ENCODE results near the gene MYO6. TPM values are rescaled to one million over a fixed set of nuclear protein-coding genes. Genes with fewer than 3 reads are reported as not detected.
A peak's percentile ranks its signal among the peaks of the same experiment; 100 is the strongest.

The MYO6 gene
- total RNA-seq, 1 donor = 16.4 TPM

DNA sequence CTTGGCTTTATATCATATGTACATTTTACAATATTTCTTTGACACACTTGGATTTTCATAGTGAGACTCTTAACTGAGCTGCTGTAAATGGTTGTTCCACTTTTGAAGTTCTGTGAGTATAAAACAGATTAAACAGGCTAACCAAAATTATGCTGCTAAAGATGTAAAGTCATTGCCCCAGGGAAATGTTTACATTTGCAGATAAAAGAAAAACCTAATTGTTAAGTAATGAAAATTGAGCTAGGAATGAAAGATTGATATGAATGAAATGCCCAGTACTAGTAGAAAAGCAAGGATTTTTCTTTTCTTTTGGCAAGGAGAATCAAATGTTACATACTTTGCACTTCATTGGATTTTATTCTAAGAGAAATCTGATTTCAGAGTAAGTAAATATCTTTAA, 164.0 kb downstream of the MYO6 start:
- TF ChIP-seq, protein P1, sequence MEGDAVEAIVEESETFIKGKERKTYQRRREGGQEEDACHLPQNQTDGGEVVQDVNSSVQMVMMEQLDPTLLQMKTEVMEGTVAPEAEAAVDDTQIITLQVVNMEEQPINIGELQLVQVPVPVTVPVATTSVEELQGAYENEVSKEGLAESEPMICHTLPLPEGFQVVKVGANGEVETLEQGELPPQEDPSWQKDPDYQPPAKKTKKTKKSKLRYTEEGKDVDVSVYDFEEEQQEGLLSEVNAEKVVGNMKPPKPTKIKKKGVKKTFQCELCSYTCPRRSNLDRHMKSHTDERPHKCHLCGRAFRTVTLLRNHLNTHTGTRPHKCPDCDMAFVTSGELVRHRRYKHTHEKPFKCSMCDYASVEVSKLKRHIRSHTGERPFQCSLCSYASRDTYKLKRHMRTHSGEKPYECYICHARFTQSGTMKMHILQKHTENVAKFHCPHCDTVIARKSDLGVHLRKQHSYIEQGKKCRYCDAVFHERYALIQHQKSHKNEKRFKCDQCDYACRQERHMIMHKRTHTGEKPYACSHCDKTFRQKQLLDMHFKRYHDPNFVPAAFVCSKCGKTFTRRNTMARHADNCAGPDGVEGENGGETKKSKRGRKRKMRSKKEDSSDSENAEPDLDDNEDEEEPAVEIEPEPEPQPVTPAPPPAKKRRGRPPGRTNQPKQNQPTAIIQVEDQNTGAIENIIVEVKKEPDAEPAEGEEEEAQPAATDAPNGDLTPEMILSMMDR (IDR thresholded peaks at IDR 0.05; ENCODE audit: insufficient read depth, low read length) = no peak
- no peak overlapping the region for H3K4me3 ChIP-seq (ENCODE audit: low read depth, low read length)
- DNase-seq (ENCODE audit: low read depth) = no peak

DNA sequence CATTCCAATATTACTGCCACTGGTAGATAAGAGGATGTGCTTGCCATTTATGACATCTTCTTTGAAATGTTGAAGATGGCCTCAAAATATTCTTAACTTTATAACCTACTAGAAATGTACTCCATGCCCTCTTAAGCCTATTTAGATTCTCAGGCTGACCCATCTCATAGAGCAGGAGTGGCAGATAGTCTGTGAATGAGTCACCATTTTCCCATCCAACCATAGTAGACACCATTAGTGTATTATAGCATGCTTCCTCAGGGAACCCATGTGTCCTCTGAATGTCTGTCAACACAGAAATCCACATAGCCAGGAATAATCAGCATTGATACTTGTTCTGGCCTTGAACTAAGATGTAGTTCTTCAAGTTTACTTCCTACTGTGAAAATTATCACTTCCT, 173.2 kb downstream of the MYO6 start:
- DNase-seq (ENCODE audit: low read depth) = no peak
- no peak overlapping the region for H3K4me3 ChIP-seq (ENCODE audit: low read depth, low read length)
- TF ChIP-seq, protein P1 (IDR thresholded peaks at IDR 0.05; ENCODE audit: insufficient read depth, low read length) = no peak

DNA sequence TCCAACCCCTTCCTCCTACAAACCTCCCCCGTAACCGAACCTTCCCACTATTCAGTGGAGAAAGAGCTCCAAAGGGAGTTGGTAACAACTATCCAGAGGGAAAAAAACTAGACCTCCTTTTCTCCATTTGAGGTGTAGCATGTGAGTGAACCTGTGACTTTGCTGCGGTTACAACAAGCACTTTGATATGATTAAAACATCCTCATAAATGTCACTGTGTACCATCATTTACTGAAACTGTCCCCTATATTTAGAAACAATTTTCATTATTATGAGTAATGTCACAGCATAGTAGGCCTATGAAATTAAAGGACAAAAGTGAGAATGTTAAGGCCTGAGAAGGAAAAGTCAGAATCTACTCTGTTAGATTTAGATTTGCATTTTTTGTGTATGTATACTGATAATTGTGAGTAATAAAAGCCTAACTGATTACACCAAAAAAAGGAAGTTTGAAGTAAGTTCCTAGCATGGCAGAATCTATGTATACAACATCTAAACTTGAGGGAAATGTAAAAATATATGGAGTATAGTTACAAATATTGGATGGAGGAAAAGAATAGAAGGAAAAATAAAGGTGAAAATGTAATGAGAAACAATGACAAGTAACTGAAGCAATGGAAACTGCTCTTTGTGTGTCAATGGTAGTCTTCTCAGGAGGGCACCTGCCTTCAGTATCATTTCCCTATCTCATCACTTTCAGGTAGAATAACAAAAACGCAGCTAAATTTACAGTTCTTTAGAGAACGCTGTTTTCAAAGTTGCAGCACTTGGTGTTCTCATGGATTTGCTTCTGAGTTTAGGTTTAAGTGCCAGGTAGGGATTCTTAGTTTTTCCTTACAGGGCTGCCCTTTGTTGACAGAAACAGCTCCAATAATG, 177.5 kb downstream of the MYO6 start:
- DNase-seq (ENCODE audit: low read depth) = no peak
- TF ChIP-seq, protein P1 (IDR thresholded peaks at IDR 0.05; ENCODE audit: insufficient read depth, low read length) = no peak
- H3K4me3 ChIP-seq (ENCODE audit: low read depth, low read length) = no peak overlapping the region

DNA sequence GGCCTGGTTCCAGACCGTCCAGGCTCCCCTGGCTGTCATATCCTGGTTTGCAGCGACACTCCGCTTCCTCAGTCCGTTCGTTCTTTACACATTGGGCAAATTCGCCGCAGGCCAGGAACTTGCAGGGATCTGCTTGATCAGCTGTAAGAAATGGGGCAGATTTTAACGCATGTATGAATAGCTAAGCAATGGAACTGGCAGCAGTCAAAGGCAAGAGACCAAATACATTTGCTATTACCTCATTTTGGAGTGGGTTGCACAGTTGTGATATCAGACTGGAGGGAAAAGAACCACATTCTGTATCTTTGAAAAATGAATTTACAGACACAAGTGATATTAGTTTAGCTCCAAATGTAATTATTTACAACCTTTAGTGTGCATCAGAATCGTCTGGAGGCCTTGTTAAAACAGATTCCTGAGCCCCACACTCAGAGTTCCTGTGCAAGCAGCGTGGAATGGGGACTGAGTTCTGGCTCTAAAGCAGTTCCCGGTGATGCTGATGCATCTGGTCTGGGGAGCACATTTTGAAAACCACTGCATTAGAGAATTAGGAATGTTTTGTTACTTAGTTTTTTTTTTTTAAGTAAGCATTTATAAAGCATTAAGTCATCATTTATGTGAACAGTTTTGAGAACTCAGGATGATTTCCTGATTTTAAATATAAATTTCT, 182.1 kb downstream of the MYO6 start:
- no peak overlapping the region for H3K4me3 ChIP-seq (ENCODE audit: low read depth, low read length)

DNA sequence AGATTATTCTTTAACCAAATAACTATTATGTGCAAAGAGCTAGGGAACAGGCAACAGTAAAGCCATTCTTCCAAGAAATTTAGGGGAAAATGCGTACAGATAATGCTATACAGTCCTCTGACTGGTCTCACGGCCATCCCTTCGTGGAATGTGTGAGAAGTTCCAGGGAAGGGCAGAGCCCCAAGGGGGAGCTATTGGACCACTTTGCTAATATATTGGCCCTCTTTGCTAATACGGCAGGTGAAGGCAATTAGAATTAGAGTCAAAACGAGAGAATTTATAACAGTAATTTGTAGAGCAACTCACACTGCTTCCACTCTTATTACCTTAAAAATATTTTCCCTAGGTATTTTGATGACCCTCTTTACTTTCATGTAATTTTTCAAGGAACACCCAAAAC, 183.0 kb downstream of the MYO6 start:
- TF ChIP-seq, protein P1 (IDR thresholded peaks at IDR 0.05; ENCODE audit: insufficient read depth, low read length) = peak; percentile 40
- no peak for DNase-seq (ENCODE audit: low read depth)
- no peak overlapping the region for H3K4me3 ChIP-seq (ENCODE audit: low read depth, low read length)

More for the DNA sequence above, 182.1 kb downstream of the MYO6 start:
- peak; percentile 44 for DNase-seq (ENCODE audit: low read depth)
- TF ChIP-seq, protein P1 (IDR thresholded peaks at IDR 0.05; ENCODE audit: insufficient read depth, low read length) = no peak

DNA sequence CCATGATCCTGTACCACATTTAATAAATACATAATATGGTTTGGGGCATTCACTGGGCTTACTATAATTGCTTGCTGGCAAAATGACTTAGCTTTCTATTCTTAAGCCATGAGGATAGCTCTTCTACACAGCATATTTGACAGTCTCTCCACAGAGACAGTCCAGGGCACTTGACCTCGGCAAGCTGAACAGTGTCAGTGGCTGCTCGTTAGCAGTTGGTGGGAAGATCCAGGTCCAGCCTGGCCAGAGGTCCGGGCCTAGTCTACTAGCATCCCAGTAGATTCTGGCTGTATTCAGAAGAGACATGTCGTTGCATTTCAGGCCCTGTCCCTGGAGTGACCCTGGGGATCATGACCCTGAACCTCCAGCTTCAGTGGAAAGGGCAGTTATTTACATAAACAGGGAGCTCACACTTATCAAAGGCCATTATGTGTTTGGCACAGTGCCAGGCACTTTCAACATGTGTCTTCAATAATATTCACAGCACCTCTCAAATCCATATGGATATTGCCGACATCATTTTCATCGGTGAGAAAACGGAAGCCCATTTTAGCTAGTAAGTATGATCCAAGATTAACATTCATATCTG, 184.4 kb downstream of the MYO6 start:
- TF ChIP-seq, protein P1 (IDR thresholded peaks at IDR 0.05; ENCODE audit: insufficient read depth, low read length) = no peak
- DNase-seq (ENCODE audit: low read depth) = no peak
- H3K4me3 ChIP-seq (ENCODE audit: low read depth, low read length) = no peak overlapping the region

All from fibroblast of the aortic adventitia (primary cell).